MM.1S (cell line): ENCODE results near the gene KCNB1.

Experiments used
- DNase-seq: peaks from one replicate; pipeline ENCODE4 v3.0.0-alpha.2; 2015
- H2AFZ ChIP-seq: fragments of 300-600 bp; sonication (generic); 2 replicates; pipeline ENCODE4 v1.6.0; 2016; ENCODE audit warnings: antibody characterized with exemption, low read length
- H3F3A ChIP-seq: fragments of 300-600 bp; sonication (generic); 2 replicates; pipeline ENCODE4 v1.6.1; 2016; ENCODE audit warnings: mild to moderate bottlenecking, antibody characterized with exemption, low read length, moderate library complexity, mixed read lengths; ENCODE audit not compliant: insufficient read depth
- H3K27ac ChIP-seq: fragments of 300-600 bp; sonication (generic); 2 replicates; pipeline ENCODE4 v1.5.1; 2016; ENCODE audit warnings: mild to moderate bottlenecking, low read length
- H3K27me3 ChIP-seq: fragments of 300-600 bp; sonication (generic); replicated peaks from 2 replicates; pipeline ENCODE4 v1.6.0; 2016; ENCODE audit warnings: low read length; ENCODE audit not compliant: insufficient read depth
- H3K36me3 ChIP-seq: fragments of 300-600 bp; sonication (generic); replicated peaks from 2 replicates; pipeline ENCODE4 v1.6.1; 2016; ENCODE audit warnings: mild to moderate bottlenecking, low read length, mixed read lengths; ENCODE audit not compliant: insufficient read depth
- H3K4me1 ChIP-seq: fragments of 300-600 bp; sonication (generic); 2 replicates; pipeline ENCODE4 v1.6.1; 2016; ENCODE audit warnings: low read length, mixed read lengths
- H3K4me2 ChIP-seq: fragments of 300-600 bp; sonication (generic); 2 replicates; pipeline ENCODE4 v1.6.0; 2016; ENCODE audit warnings: low read depth, low read length
- H3K4me3 ChIP-seq: fragments of 300-600 bp; sonication (generic); 2 replicates; pipeline ENCODE4 v1.5.1; 2016; ENCODE audit warnings: low read length, mixed read lengths
- H3K79me2 ChIP-seq: fragments of 300-600 bp; sonication (generic); 2 replicates; pipeline ENCODE4 v1.6.1; 2016; ENCODE audit warnings: mixed run types, low read length, mixed read lengths
- H3K9ac ChIP-seq: fragments of 300-600 bp; sonication (generic); 2 replicates; pipeline ENCODE4 v1.6.1; 2016; ENCODE audit warnings: low read length, mixed read lengths
- H3K9me2 ChIP-seq: fragments of 300-600 bp; sonication (generic); replicated peaks from 2 replicates; pipeline ENCODE4 v1.6.1; 2016; ENCODE audit warnings: mild to moderate bottlenecking, low read length, mixed read lengths; ENCODE audit not compliant: insufficient read depth
- H3K9me3 ChIP-seq: fragments of 300-600 bp; sonication (generic); replicated peaks from 2 replicates; pipeline ENCODE4 v1.6.1; 2016; ENCODE audit warnings: mild to moderate bottlenecking, low read length, mixed read lengths; ENCODE audit not compliant: insufficient read depth
- H4K20me1 ChIP-seq: fragments of 300-600 bp; sonication (generic); 2 replicates; pipeline ENCODE4 v1.6.1; 2016; ENCODE audit warnings: mild to moderate bottlenecking, low read length, moderate library complexity, mixed read lengths; ENCODE audit not compliant: insufficient read depth
- CTCF ChIP-seq: fragments of 300-600 bp; sonication (generic); IDR thresholded peaks from 2 replicates; pipeline ENCODE4 v1.5.1; 2016; ENCODE audit warnings: antibody characterized with exemption, low read length, mixed read lengths
- EZH2 ChIP-seq: fragments of 300-600 bp; sonication (generic); optimal IDR thresholded peaks from 2 replicates; pipeline ENCODE3; 2017; ENCODE audit warnings: low read depth, mild to moderate bottlenecking, antibody characterized with exemption, low read length, mixed read lengths
- EZH2phosphoT487 ChIP-seq: fragments of 300-600 bp; sonication (generic); IDR thresholded peaks from 2 replicates; pipeline ENCODE4 v1.6.1; 2018; ENCODE audit warnings: antibody characterized with exemption, low read length

Gene KCNB1

GRCh38 chr20:49484180-49485140, 2.0 kb upstream of the KCNB1 start:
- Histone ChIP-seq H3K27ac (no peak overlapping the region), H3K79me2 (no peaks in the 10 kb centered on the region), H4K20me1 (no peaks in the 10 kb centered on the region), H3K4me3 (peak overlapping the region; percentile 72), H2AFZ (peak overlapping the region; percentile 69), H3K27me3 (peaks cover 11% of the 10 kb centered on the region), H3F3A (no peaks in the 10 kb centered on the region), H3K4me2 (peak overlapping the region; percentile 88), H3K4me1 (no peaks in the 10 kb centered on the region), H3K9me3 (no peaks in the 10 kb centered on the region), H3K36me3 (no peaks in the 10 kb centered on the region), H3K9me2 (no peaks in the 10 kb centered on the region), H3K9ac (no peak overlapping the region)
- TF ChIP-seq CTCF (peak; percentile 69), EZH2 (no peak)
- DNase-seq = peak; percentile 81

- peak overlapping the region; percentile 40; the same call in 1 of the 2 replicates for H3K4me3 ChIP-seq
Measured at GRCh38 chr20:49483696-49484123, 1.2 kb upstream of the KCNB1 start.

GRCh38 chr20:49483018-49483695, 689 bp upstream of the KCNB1 start:
- Histone ChIP-seq H2AFZ (0 out of 2 replicates have a peak overlapping the region, but pooled peaks have one; percentile 42), H3K4me3 (peak overlapping the region; percentile 40; the same call in 1 of the 2 replicates), H3K27ac (no peak overlapping the region), H3K4me1 (no peaks in the 10 kb centered on the region), H3K9me2 (no peaks in the 10 kb centered on the region), H4K20me1 (no peaks in the 10 kb centered on the region), H3K9ac (no peak overlapping the region), H3K79me2 (no peaks in the 10 kb centered on the region), H3K4me2 (peak overlapping the region; percentile 59), H3K9me3 (no peaks in the 10 kb centered on the region), H3K36me3 (no peaks in the 10 kb centered on the region), H3K27me3 (peaks cover 11% of the 10 kb centered on the region), H3F3A (no peaks in the 10 kb centered on the region)
- no peak for DNase-seq
- no peak for TF ChIP-seq EZH2
- TF ChIP-seq CTCF = no peak
- no peak for TF ChIP-seq EZH2phosphoT487

More at GRCh38 chr20:49483696-49484123, 1.2 kb upstream of the KCNB1 start:
- Histone ChIP-seq H3K79me2 (no peaks in the 10 kb centered on the region), H3K27ac (no peak overlapping the region), H3K9me2 (no peaks in the 10 kb centered on the region), H3K9me3 (no peaks in the 10 kb centered on the region), H4K20me1 (no peaks in the 10 kb centered on the region), H3K4me2 (peak overlapping the region; percentile 59), H3K36me3 (no peaks in the 10 kb centered on the region), H3K9ac (no peak overlapping the region), H2AFZ (0 out of 2 replicates have a peak overlapping the region, but pooled peaks have one; percentile 42), H3K27me3 (peaks cover 11% of the 10 kb centered on the region), H3K4me1 (no peaks in the 10 kb centered on the region), H3F3A (no peaks in the 10 kb centered on the region)
- TF ChIP-seq CTCF (no peak), EZH2phosphoT487 (no peak), EZH2 (no peak)
- no peak for DNase-seq
